H1 (cell line): Measurements from ENCODE around the gene SLC39A8. TPM values are rescaled to one million over a fixed set of nuclear protein-coding genes. Genes with fewer than 3 reads are reported as not detected.

Experiments
- ATF2 ChIP-seq: IDR thresholded peaks from 2 replicates; pipeline ENCODE4 v1.6.1; 2012; ENCODE audit warnings: low read length, inconsistent platforms
- CBX5 ChIP-seq: fragments of 300-800, 300-1000 bp; sonication (generic); IDR thresholded peaks from 2 replicates; pipeline ENCODE4 v1.7.1; 2016; ENCODE audit warnings: antibody characterized with exemption, low read length, low read depth
- CTBP2 ChIP-seq: IDR thresholded peaks from 2 replicates; pipeline ENCODE4 v1.7.0; 2011; ENCODE audit warnings: borderline replicate concordance, mild to moderate bottlenecking, moderate library complexity, mixed read lengths, low read length; ENCODE audit not compliant: insufficient read depth, insufficient read length
- E2F6 ChIP-seq: IDR thresholded peaks from 2 replicates; pipeline ENCODE4 v1.6.1; 2012; ENCODE audit warnings: inconsistent platforms
- GTF2F1 ChIP-seq: IDR thresholded peaks from 2 replicates; pipeline ENCODE4 v1.6.1; 2012; ENCODE audit warnings: low read depth, low read length, improper control_type of control experiment, borderline replicate concordance
- NRF1 ChIP-seq: IDR thresholded peaks from 2 replicates; pipeline ENCODE4 v1.6.1; 2011; ENCODE audit warnings: mild to moderate bottlenecking, low read depth, low read length, improper control_type of control experiment
- polyA plus RNA-seq, 7 experiments: library from polyadenylated mRNA; depleted of rRNA in 3 of 7; stranded (reverse) in 5 of 7; unstranded in 2 of 7; fragments of >200 nt in 5 of 7; fragments of 200-250 nt in 2 of 7; gene quantifications; 1 replicate in 5 of 7; 2 replicates in 1 of 7; 4 replicates in 1 of 7; pipeline versions ENCODE4 v1.2.1 to v1.2.3, GENCODE V29; 2011 to 2013; ENCODE audit warnings: missing spikeins in 2 of 7, mixed read lengths in 2 of 7
- total RNA-seq: library from RNA; stranded (reverse); fragmentation: NEBNext Ultra II Directional; extraction: Animal tissue kit (Norgen Biotek cat#: 25700); gene quantifications from 2 replicates; pipeline ENCODE4 v1.2.1, GENCODE V29; 2021
- TF ChIP-seq, protein P1 (sequence below): IDR thresholded peaks from 2 replicates; pipeline ENCODE4 v1.6.1; 2012; ENCODE audit warnings: inconsistent platforms

Gene SLC39A8
- total and polyA plus RNA-seq, 2 of the 8 experiments (the other 6 are each of a cell fraction or from before 2014, with no cell fraction given): 6.4 to 38.7 TPM

GRCh38 chr4:102253860-102254259 lies 91.4 kb downstream of the SLC39A8 start (continued):
- TF ChIP-seq CTBP2 (no peak), CBX5 (no peak), E2F6 (no peak), NRF1 (no peak), ATF2 (no peak), GTF2F1 (no peak)
- TF ChIP-seq, protein P1, sequence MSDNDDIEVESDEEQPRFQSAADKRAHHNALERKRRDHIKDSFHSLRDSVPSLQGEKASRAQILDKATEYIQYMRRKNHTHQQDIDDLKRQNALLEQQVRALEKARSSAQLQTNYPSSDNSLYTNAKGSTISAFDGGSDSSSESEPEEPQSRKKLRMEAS: no peak
